ENCODE measurements around the gene RNF11. TPM values are rescaled to one million over a fixed set of nuclear protein-coding genes. Genes with fewer than 3 reads are reported as not detected.

The RNF11 gene
- total and polyA plus RNA-seq, 12 donors, result 32.6 to 142 (median 117) TPM

DNA sequence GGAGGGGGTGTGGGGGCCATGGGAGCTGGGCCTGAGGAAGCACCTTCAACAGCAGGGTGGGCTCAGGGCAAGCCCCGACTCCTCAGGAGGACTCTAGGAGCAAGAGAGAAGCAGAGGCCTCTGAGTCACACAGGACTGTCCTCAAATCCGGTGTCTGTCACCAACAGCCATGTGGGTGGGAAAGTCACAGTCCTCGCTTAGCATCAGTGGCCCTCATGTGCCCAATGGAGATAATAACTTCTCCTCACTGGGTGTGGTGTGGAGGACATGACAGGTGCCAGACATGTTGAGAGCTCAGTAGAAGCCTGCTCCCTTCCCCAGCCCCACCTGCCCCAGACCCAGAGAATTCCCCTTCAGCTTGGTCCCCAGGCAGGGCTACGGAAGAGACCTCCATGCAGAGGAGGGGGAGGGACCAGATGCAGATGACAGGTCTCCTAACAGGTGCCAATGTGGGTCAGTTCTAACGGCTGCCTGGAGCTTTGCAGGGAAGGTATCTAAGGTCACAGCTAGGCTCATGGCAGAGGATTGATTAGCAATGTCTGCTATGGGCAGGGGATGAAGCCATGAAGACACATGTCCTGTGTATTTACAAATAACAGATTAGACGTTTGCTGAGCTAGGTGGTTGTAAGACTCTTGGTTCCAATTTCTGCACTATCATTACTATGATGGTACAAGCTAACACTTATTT, 64.1 kb downstream of the RNF11 start:
- no peak overlapping the region for H3K27ac ChIP-seq
- no peaks in the 10 kb centered on the region for H3K36me3 ChIP-seq (replicated peaks in 1 of 2)
- no peaks in the 10 kb centered on the region for H3K27me3 ChIP-seq
- no peak for TF ChIP-seq POLR2A (IDR thresholded peaks at IDR 0.05)
- TF ChIP-seq, protein P1, sequence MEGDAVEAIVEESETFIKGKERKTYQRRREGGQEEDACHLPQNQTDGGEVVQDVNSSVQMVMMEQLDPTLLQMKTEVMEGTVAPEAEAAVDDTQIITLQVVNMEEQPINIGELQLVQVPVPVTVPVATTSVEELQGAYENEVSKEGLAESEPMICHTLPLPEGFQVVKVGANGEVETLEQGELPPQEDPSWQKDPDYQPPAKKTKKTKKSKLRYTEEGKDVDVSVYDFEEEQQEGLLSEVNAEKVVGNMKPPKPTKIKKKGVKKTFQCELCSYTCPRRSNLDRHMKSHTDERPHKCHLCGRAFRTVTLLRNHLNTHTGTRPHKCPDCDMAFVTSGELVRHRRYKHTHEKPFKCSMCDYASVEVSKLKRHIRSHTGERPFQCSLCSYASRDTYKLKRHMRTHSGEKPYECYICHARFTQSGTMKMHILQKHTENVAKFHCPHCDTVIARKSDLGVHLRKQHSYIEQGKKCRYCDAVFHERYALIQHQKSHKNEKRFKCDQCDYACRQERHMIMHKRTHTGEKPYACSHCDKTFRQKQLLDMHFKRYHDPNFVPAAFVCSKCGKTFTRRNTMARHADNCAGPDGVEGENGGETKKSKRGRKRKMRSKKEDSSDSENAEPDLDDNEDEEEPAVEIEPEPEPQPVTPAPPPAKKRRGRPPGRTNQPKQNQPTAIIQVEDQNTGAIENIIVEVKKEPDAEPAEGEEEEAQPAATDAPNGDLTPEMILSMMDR (IDR thresholded peaks at IDR 0.05), result no peak
- WGBS, 4 donors, result 80 to 84% (median 83%) methylated on average over 4 to 6 of the region's 6 CpGs
- peaks cover 0 to 4% of the 10 kb centered on the region in 2 donors for H3K4me1 ChIP-seq (replicated peaks in 1 of 2)
- H3K9me3 ChIP-seq (replicated peaks in 1 of 3), result no peaks in the 10 kb centered on the region
- no peak for DNase-seq
- intact Hi-C loops (cut with DNase I), result loop anchor here (5.0 to 10.0 kb wide), 2 partner anchors 65 to 108 kb away; partner anchors contain the start of gene RNF11 (in 1 of the 2)
- no peak overlapping the region for H3K4me3 ChIP-seq

DNA sequence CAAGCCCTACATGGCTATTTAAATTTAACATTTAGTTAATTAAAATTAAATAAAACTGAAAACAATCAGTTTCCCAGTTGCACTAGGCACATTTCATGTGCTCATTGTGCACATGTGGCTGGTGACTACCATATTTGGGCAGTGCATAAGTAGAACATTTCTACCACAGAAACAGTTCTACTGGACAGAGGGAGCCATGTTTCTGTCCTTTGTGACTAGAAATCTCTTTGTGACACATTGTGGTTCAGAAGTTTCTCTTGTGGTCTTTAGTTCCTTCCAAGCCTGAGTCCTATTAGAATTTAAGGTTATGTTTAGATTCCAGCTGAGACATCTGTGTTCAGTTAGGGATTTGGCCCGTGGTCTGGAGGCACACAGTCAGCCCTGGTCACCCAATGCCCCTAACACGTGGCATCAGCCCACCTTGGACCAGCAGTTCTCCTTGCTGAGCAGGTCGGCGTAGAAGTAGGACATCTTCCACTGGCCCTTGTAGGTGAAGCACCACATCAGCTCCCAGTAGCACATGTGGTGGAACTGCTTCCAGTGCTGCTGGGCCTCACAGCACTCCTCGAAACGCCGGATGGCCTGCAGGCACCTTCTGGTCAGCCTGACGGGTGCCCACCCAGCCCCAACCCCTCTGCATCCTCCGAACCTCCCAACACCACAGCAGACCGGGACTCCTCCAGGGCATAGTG, 65.2 kb downstream of the RNF11 start:
- Histone ChIP-seq H3K9me3 (replicated peaks in 1 of 3) (no peaks in the 10 kb centered on the region), H3K36me3 (replicated peaks in 1 of 2) (no peaks in the 10 kb centered on the region), H3K27ac (no peak overlapping the region), H3K4me1 (replicated peaks in 1 of 2) (peaks cover 0 to 4% of the 10 kb centered on the region in 2 donors), H3K4me3 (no peak overlapping the region), H3K27me3 (no peaks in the 10 kb centered on the region)
- DNase-seq, result no peak
- WGBS, 4 donors, result 88 to 92% (median 91%) methylated on average over 4 to 10 of the region's 10 CpGs
- intact Hi-C loops (cut with DNase I), result no loop called here
- TF ChIP-seq, protein P1 (IDR thresholded peaks at IDR 0.05), result no peak
- no peak for TF ChIP-seq POLR2A (IDR thresholded peaks at IDR 0.05)

DNA sequence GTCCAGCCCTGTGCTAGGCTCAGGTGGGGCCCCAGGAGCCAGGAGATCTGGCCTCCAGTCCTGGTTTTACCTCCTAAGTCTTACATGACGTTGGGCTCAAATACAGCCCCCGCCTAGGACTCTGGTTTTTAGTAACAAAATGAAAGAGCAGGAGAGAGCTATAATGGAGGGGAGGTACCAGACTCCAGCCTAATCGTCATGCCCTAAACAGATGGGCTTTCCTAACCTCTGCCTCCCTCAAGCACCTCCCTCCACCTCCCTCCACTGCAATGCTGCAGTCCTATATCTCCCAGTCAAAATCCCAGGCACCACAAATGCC, 65.7 kb downstream of the RNF11 start:
- WGBS, 4 donors, result 75 to 87% (median 84%) methylated on average over 3 of the region's 3 CpGs
- Histone ChIP-seq H3K27me3 (no peaks in the 10 kb centered on the region), H3K9me3 (replicated peaks in 1 of 3) (no peaks in the 10 kb centered on the region), H3K27ac (no peak overlapping the region), H3K36me3 (replicated peaks in 1 of 2) (no peaks in the 10 kb centered on the region), H3K4me3 (no peak overlapping the region), H3K4me1 (replicated peaks in 1 of 2) (peaks cover 0 to 4% of the 10 kb centered on the region in 2 donors)
- DNase-seq, result no peak
- intact Hi-C loops (cut with DNase I), result no loop called here
- TF ChIP-seq POLR2A (IDR thresholded peaks at IDR 0.05), result no peak
- TF ChIP-seq, protein P1 (IDR thresholded peaks at IDR 0.05), result no peak

DNA sequence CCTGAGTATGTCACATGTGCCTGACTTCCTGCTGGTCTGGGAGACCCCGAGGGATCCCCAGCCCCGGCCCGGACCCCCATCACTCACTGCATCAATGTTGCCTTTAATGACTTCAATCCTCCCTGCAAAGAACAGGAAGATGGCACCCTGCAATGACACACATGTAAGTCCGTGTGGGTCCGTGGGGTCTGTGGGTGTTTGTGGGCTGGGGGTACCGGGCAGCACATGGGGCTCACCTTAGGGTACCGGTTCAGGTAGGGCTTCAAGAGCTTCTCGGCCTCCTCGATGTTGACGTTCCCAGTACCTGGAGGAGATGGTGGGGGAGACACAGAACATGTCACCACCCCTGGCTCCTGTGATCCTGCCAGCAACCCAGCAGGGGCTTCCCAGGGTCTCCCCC, 66.2 kb downstream of the RNF11 start:
- Histone ChIP-seq H3K4me3 (no peak overlapping the region), H3K27me3 (no peaks in the 10 kb centered on the region), H3K9me3 (replicated peaks in 1 of 3) (no peaks in the 10 kb centered on the region), H3K4me1 (replicated peaks in 1 of 2) (peaks cover 0 to 4% of the 10 kb centered on the region in 2 donors), H3K27ac (no peak overlapping the region), H3K36me3 (replicated peaks in 1 of 2) (no peaks in the 10 kb centered on the region)
- no peak for TF ChIP-seq POLR2A (IDR thresholded peaks at IDR 0.05)
- TF ChIP-seq, protein P1 (IDR thresholded peaks at IDR 0.05), result no peak
- intact Hi-C loops (cut with DNase I), result no loop called here
- DNase-seq, result no peak
- WGBS, 4 donors, result 68 to 89% (median 85%) methylated on average over 5 to 10 of the region's 10 CpGs
